Adipose tissue (tissue), 3 donors: ENCODE results near the gene RASA3. TPM values are rescaled to one million over a fixed set of nuclear protein-coding genes. Genes with fewer than 3 reads are reported as not detected.
"Not testable (repeated sequence)": the region's sequence is repeated elsewhere in the genome, so short reads cannot be mapped to it uniquely, and the experiment has no call there.

Experiments used
- H3K27ac ChIP-seq: one replicate; pipeline ENCODE4 v1.5.1; 2013; ENCODE audit warnings: low read depth, low read length
- WGBS, 3 donors: extraction: QIAGEN DNeasy Blood & Tissue Kit; methylation state at CpG; one replicate each; pipeline ENCODE4 v1.1.7; 2013; 5-methylcytosine and 5-hydroxymethylcytosine counted together
- polyA plus RNA-seq, 3 donors: library from polyadenylated mRNA; stranded (reverse); fragments of 200-250 nt; gene quantifications; one replicate each; pipeline ENCODE4 v1.2.3, GENCODE V29; 2013
- donor health status: healthy with polysubstance abuse.
- donor health status: Bipolar disorder and iron deficiency.
- donor health status: healthy.

RASA3 gene
- polyA plus RNA-seq, 3 donors = 14.8 to 62.0 (median 20.9) TPM

- H3K27ac ChIP-seq = no peak overlapping the region
- 46 to 65% (median 55%) methylated on average over 10 of the region's 10 CpGs for whole genome bisulfite sequencing, 3 donors
These were observed 11.8 kb downstream of the RASA3 start for GRCh38 chr13:114120591-114121011.

GRCh38 chr13:114119196-114119595 is 13.2 kb downstream of the RASA3 start:
- peak overlapping the region; percentile 51 for H3K27ac ChIP-seq
- WGBS, 3 donors = 8 to 44% (median 22%) methylated on average over 12 to 14 of the region's 14 CpGs

GRCh38 chr13:114118511-114119123 is 13.8 kb downstream of the RASA3 start:
- WGBS, 3 donors = 10 to 43% (median 41%) methylated on average over 11 of the region's 11 CpGs
- no peak overlapping the region for H3K27ac ChIP-seq

- WGBS, 3 donors = 49 to 63% (median 57%) methylated on average over 6 of the region's 6 CpGs
These were observed 14.3 kb downstream of the RASA3 start for GRCh38 chr13:114118086-114118485.

GRCh38 chr13:114117341-114117874 is 15.0 kb downstream of the RASA3 start:
- 91 to 93% (median 92%) methylated on average over 20 of the region's 20 CpGs for WGBS, 3 donors
- H3K27ac ChIP-seq = not testable (repeated sequence)

More at GRCh38 chr13:114118086-114118485, 14.3 kb downstream of the RASA3 start:
- no peak overlapping the region for H3K27ac ChIP-seq

GRCh38 chr13:114116734-114117133 is 15.7 kb downstream of the RASA3 start:
- no peak overlapping the region for H3K27ac ChIP-seq
- 91 to 93% (median 92%) methylated on average over 17 of the region's 17 CpGs for WGBS, 3 donors

- no peak overlapping the region for H3K27ac ChIP-seq
- 68 to 84% (median 77%) methylated on average over 13 of the region's 13 CpGs for WGBS, 3 donors
These were observed 16.6 kb downstream of the RASA3 start for GRCh38 chr13:114115796-114116195.

- WGBS, 3 donors = 56 to 64% (median 62%) methylated on average over 25 of the region's 25 CpGs
- H3K27ac ChIP-seq = no peak overlapping the region
These were observed 17.2 kb downstream of the RASA3 start for GRCh38 chr13:114115191-114115671.

- H3K27ac ChIP-seq = not testable (repeated sequence)
- WGBS, 3 donors = 84 to 90% (median 88%) methylated on average over 12 of the region's 12 CpGs
These were observed 17.8 kb downstream of the RASA3 start for GRCh38 chr13:114114666-114115065.

- H3K27ac ChIP-seq = no peak overlapping the region
These were observed 18.3 kb downstream of the RASA3 start for GRCh38 chr13:114114006-114114640.

GRCh38 chr13:114113395-114113794 is 19.0 kb downstream of the RASA3 start:
- not testable (repeated sequence) for H3K27ac ChIP-seq
- WGBS, 3 donors = 95% methylated on average over 12 to 14 of the region's 21 CpGs

More at GRCh38 chr13:114114006-114114640, 18.3 kb downstream of the RASA3 start:
- 92 to 97% (median 93%) methylated on average over 18 of the region's 18 CpGs for WGBS, 3 donors

GRCh38 chr13:114112826-114113322 is 19.5 kb downstream of the RASA3 start:
- H3K27ac ChIP-seq = no peak overlapping the region
- 83 to 90% (median 84%) methylated on average over 11 to 12 of the region's 12 CpGs for WGBS, 3 donors

- WGBS, 3 donors = 78 to 85% (median 83%) methylated on average over 25 of the region's 25 CpGs
- no peak overlapping the region for H3K27ac ChIP-seq
These were observed 20.1 kb downstream of the RASA3 start for GRCh38 chr13:114112231-114112825.

GRCh38 chr13:114111577-114111976 is 20.8 kb downstream of the RASA3 start:
- 51 to 81% (median 57%) methylated on average over 10 to 11 of the region's 11 CpGs for WGBS, 3 donors
- no peak overlapping the region for H3K27ac ChIP-seq

- WGBS, 3 donors = 53 to 70% (median 68%) methylated on average over 16 to 18 of the region's 18 CpGs
- not testable (repeated sequence) for H3K27ac ChIP-seq
These were observed 21.6 kb downstream of the RASA3 start for GRCh38 chr13:114110830-114111189.

GRCh38 chr13:114110091-114110829 is 22.2 kb downstream of the RASA3 start:
- no peak overlapping the region for H3K27ac ChIP-seq
- WGBS, 3 donors = 47 to 77% (median 51%) methylated on average over 25 of the region's 25 CpGs

- 74 to 80% (median 75%) methylated on average over 24 of the region's 24 CpGs for WGBS, 3 donors
- no peak overlapping the region for H3K27ac ChIP-seq
These were observed 22.8 kb downstream of the RASA3 start for GRCh38 chr13:114109641-114110041.

GRCh38 chr13:114108894-114109293 is 23.5 kb downstream of the RASA3 start:
- no peak overlapping the region for H3K27ac ChIP-seq
- 90 to 92% (median 92%) methylated on average over 20 of the region's 20 CpGs for WGBS, 3 donors
